GM12873 (cell line): ENCODE data around the gene SUSD2.

ENCODE experiments used
- CTCF ChIP-seq: IDR thresholded peaks from 2 replicates; pipeline ENCODE4 v1.5.1; 2012; ENCODE audit warnings: low read depth, mild to moderate bottlenecking, moderate library complexity, low read length, control low read depth; ENCODE audit not compliant: insufficient read depth; ENCODE audit errors: missing control alignments

Gene SUSD2

GRCh38 chr22:24154826-24155225 is 26.5 kb upstream of the SUSD2 start:
- no peak for TF ChIP-seq CTCF

- peak; percentile 71 for TF ChIP-seq CTCF
Measured at GRCh38 chr22:24155627-24156140, 25.6 kb upstream of the SUSD2 start.

- TF ChIP-seq CTCF: no peak
Measured at GRCh38 chr22:24156141-24156912, 25.0 kb upstream of the SUSD2 start.

- TF ChIP-seq CTCF: peak; percentile 94
Measured at GRCh38 chr22:24156913-24157821, 24.1 kb upstream of the SUSD2 start.

DNA sequence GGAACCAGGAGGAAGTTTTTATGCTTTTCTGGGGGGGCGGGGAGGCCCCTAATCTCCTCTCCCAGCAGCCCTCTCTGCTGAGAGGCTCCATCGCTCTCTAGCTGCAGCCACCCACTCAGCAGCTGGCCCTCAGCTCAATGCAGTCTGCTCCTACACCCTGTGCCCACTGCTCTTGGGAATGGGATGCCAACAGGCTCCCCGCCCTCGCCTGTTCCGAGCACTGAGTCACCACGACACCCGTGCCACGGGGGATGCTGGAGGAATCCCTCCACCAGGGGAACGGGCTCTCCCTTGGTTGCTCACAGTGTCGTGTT is 23.5 kb upstream of the SUSD2 start:
- TF ChIP-seq CTCF: no peak

GRCh38 chr22:24159650-24160049 is 21.6 kb upstream of the SUSD2 start:
- TF ChIP-seq CTCF: no peak

DNA sequence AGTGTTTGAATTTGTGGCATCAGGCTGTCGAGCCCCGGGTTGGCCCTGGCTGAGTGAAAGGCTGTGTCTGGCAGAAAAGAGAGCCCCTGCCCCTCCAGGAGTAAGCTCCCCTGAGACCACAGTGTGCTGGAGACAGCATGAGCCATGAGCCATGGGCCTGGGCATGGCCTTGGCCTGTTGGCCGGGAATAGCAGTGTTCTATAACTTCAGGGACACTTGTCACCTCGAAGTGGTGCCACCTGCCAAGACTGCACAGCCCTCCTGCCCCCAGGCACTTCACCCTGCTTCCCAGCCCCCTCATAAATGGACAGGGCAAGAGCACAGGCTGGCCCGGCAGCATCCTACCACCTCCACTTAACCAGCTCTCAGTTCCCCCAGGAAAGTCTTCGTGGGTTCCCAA is 20.7 kb upstream of the SUSD2 start:
- TF ChIP-seq CTCF: no peak
